GM21526 (cell line): Measurements from ENCODE around the gene HIKESHI.
"Not testable (repeated sequence)": the region's sequence is repeated elsewhere in the genome, so short reads cannot be mapped to it uniquely, and the experiment has no call there.

Experiments used
- ATAC-seq: cut with Tn5 transposase; IDR thresholded peaks from one replicate; pipeline ENCODE4 v1.9.1; 2021; ENCODE audit warnings: moderate library complexity; ENCODE audit not compliant: unreplicated experiment, low FRiP score

HIKESHI gene, protein sequence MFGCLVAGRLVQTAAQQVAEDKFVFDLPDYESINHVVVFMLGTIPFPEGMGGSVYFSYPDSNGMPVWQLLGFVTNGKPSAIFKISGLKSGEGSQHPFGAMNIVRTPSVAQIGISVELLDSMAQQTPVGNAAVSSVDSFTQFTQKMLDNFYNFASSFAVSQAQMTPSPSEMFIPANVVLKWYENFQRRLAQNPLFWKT

DNA sequence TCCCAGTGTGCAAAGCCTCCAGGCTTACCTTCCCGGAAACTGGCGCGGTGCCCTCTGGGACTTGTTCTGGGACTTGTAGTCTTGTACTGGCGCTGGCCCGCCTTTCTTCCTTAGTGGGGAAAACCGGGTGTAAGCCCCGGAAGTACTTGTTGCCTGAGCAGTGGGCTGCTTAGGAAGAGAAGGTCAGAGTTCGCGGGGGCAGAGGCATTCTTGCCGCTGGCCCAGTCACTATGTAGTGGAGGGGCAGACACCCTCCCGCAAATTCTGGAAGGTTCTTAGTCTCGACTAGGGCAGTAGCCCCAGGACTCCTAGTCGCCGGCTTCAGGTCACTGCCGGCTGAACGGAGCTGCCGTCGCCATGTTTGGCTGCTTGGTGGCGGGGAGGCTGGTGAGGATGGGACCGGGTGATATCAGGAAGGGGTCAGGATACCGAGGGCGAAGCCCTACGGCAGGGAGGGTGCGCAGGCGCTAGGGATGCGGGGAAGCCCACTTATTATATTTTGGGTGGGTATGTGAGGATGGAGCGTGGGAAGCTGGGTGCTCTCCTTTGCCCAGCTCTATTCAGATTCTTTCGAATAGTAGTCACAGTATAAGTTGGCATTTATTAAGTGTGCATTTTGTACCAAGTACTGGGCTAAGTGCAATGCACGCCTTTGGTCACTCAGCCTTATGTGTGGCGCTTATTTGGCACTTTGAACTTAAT, at the start of gene HIKESHI:
HIKESHI (plus strand) TSS at position 149 of the 702 bp plus-strand sequence; CDS start at position 358, 209 bp downstream.
- peak; percentile 97 for ATAC-seq

DNA sequence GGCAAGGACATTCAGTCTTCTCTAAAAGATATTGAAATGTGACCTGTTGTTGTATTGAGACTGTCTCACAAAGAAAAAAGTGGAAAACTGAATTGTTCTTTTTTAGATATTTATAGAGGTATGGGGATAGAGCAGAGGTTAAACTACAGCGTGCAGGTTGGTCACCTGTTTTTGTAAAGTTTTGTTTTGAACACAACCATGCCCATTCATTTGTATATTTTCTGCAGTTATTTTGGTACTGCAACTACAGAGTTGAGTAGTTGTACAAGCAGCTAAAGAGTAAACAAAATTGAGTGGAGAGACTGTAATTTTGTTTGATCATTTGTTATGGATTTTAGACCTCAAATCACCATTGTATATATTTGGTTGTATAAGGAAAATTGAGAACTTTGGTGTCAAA, 46.1 kb upstream of the HIKESHI start:
- peak; percentile 94 for ATAC-seq

DNA sequence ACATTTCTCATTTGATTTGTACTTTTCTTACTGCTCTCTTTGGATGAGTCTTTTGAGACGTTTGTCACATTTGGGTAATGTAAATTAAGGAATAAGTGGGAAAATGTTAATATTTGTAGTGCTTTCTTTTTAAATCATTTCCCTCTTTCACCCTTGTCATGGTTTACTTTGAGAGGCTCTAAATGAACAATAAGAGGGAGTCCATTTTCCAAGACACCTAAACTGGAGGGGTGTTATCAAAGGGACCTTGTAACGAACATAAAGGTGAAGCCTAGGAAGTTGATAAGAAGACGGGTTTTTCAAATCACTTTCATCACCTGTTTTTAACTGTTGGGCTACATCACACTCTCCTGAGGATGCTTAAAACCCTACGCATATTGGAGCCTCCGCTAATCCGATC, 45.4 kb upstream of the HIKESHI start:
- no peak for ATAC-seq

DNA sequence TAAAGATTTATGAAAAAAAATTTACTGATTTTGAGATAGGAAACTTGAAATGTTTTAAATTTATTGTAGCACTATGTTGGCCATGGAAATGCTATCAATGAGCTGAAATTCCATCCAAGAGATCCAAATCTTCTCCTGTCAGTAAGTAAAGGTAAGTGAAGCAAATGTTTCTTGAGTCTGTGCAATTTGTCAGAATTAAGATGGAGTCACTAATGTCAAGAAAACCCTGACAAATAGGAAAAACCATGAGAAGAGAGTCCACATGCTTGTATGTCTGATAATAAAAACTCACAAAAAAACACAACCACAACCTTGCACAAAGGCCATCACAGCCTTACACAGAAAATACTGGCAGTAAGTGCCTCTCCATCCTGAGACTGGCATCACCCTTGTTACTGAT, 44.6 kb upstream of the HIKESHI start:
- no peak for ATAC-seq

DNA sequence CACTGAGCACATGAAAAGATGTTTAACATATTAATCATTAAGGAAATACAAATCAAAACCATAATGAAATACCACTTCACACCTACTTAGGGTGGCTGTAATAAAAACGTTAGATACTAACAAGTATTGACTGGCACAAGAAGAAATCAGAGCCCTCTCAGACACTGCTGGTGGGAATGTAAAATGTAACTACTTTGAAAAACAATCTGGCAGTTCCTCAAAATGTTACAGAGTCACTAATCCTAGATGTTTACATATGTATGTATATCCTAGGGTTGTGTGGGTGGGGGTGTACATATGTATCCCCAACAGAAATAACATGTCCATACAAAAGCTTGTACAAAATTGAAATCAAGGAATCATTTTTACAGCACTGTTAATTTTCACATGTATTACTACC, 42.3 kb upstream of the HIKESHI start:
- ATAC-seq: no peak

DNA sequence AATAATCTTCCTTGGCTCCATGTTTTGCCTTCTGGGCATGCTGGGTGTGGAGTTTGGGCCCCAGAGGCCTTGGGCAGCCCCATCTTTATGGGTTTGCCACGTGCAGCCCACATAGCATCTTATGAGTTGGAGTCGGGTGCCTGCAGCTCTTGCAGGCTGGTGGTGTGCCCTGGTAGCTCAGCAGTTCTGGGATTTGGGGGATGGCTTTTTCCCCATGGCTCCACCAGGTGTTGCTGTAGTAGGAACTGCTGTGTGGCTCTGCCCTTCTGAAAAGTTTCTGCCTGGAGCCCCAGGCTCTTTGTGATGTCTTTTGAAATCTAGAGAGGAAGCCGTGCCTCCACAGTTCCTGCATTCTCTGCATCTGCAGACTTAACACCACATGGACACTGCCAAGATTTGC, 40.7 kb upstream of the HIKESHI start:
- ATAC-seq: no peak

DNA sequence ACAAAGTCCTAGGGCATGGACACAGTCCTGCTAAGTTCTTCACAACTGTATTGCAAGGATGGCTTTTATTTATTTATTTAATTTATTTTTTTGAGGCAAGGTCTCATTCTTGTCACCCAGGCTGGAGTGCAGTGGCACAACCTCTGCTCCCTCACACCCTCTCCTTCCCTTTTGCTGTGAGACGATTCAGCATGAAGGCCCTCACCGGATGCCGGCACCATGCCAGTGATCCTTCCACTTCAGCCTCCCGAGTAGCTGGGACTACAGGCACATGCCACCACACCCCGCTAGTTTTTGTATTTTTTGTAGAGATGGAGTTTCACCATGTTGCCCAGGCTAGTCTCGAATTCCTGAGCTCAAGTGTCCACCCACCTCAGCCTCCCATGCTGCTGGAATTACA, 39.7 kb upstream of the HIKESHI start:
- no peak for ATAC-seq

DNA sequence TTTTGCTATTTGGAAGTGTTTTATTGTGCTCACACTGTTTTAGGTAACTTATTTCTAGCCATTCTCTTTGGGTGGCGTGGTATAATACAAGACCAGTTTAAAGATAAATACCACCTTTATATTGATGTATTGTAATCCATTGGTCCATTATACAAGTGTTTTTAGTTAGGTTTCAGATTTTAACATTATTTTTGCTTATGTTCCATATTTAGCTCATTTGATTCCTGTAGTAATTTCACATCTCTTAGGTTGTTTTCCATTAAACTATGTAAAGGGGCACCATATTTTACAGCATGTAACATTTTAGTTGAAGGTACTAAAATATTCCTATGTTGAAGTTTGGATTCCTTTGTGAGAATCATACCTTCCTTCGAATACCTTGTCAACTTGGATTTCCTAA, 37.4 kb upstream of the HIKESHI start:
- no peak for ATAC-seq

DNA sequence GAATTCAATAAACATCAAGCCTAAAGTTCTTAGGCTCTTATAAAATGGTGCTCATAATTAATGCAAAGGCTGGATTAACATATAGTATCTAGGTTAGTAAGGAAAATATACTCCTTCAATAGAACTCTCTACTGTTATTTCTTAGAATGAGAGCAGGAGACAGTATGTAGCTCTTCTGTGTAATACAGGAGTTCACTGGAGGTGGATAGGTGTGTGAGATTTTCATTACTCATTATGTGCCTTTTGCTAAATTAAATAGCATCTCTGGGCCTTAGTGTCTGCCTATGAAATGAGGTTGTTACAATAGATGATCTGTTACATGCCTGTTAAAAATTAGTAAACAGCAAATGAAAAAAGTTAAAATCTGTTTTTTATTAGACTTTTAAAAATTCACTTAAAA, 36.8 kb upstream of the HIKESHI start:
- no peak for ATAC-seq

DNA sequence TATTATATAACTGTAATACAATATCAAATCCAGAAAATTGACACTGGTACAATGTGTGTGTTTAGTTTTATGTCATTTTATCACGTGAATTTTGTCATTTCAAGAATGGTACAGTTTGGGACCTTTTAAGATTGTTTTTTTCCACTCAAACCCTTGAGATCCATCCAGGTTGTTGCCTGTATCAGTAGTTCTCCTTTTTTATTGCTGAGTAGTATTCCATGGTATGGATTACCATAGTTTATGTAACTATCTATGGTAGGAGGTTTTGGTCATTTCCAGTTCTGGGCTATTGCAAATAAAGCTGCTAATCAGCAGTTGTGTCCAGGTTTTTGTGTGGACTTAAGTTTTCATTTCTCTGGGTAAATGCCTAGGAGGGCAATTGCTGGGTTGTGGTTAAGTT, 32.4 kb upstream of the HIKESHI start:
- no peak for ATAC-seq

DNA sequence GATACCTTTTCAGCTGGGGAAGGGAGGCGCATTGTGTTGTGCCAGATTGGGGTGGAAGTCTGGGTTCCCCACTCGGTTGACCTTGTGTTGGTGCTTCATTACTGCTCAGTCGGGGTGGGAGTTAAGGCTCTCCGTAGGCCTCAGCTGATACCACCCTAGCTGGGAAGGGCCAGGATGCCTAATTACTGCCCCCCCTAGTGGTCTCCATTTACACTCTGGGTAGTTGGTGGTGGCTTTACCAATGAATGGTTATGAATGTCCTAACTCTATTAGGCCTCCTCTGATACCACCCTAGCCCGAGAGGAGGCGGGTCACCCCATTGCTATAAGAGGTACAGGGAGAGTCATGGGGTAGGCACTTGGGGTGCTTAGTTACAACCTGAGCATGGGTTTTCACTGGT, 27.5 kb upstream of the HIKESHI start:
- ATAC-seq: no peak

DNA sequence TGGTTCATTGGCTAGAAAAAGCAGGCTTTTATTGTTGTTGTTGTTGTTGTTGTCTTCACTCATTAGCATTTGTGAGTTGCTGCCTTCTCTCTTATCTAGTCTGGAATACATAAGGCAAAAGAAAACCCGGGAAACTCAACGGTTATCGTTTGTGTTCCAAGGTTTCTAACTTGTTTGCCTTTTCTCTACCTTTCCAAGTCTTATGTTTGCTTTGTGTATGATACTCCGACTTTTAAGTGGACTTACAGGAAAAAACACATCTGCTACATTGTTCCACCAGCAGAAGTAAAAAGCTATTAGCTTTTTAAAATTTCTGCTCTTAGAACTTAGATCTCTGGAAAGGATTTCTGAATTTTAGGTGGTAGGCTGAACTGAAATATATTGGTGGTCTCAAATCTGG, 27.0 kb upstream of the HIKESHI start:
- no peak for ATAC-seq

DNA sequence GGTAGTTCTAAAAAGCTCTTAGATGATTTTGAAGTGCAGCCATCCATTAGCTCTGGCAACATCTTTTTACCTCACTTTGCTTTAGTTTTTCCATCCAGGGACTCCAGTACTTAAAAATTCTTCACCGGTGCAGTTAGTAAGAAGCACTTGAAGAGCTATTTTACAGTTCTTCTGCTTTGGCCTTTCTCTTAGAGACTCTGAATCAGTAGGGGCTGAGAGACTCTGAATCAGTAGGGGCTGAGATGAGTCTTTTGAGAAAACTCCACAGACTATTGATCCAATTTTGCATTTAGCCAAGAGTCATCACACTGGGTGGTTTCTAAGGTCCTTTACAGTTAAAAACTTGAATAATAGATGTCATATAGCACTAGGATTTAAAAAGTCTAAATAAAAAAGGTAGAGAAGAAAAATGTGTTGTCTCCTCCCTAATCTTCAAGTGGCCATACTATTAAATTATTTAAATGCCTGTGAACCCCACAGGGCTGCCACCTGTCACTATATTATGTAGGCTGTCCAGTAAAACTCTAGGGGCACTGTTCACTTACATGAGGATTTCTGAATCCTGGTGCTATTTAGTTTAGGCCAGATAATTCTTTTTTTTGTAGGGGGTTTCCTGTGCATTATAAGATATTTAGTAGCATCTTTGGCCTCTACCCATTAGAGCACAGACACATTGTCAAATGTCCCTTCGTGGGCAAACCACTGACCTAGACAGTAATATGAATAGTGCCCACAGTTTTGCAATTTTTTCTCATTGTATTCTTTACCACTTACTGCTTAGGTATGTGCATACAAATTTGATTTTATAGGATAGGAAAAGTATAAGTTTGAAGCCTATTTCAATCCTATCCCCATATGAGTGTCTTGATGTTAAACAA, 26.3 kb upstream of the HIKESHI start:
- ATAC-seq: no peak

DNA sequence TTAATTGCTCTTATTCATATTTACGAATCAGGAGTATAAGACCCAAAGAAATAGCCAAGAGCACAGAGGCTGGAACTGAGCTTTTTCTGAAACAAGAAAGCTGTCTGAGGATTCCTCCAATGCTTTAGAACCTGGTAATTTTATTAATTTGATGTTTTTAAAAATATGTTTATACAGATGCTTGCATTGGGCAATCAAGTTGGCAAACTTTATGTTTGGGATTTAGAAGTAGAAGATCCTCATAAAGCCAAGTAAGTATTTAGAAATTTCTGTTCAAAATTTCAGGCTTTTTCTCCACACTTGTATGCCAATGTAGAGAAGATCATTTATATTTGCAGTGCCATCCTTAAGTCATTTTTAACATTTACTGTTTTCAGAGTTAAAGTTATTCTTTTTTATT, 24.3 kb upstream of the HIKESHI start:
- ATAC-seq: no peak

DNA sequence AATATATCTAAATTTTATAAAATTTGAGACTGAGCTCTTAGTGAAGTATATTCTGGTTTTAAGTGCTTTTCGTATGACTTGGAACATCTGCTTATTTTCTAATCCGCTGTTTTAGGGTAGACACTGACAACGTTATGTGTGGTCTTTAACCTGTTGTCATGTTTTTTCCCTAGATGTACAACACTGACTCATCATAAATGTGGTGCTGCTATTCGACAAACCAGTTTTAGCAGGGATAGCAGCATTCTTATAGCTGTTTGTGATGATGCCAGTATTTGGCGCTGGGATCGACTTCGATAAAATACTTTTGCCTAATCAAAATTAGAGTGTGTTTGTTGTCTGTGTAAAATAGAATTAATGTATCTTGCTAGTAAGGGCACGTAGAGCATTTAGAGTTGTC, 23.8 kb upstream of the HIKESHI start:
- no peak for ATAC-seq

DNA sequence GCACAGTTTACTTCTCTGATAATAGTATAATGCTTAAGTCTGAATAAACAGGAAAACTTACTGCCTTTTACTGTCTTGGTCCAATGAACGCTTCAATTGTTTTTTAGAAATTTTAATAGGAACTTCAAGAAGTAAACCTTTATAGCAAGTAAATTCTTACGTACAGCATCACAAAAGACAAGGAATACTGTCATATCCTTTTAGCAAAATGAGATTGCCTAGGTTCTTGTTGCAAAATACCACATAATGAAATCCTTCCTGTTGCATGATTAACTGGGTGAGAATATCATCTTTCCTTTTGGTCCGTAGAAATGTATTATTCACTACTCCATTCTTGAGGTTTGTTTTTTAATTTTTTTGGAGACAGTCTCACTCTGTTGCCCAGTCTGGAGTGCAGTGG, 22.3 kb upstream of the HIKESHI start:
- ATAC-seq: no peak

DNA sequence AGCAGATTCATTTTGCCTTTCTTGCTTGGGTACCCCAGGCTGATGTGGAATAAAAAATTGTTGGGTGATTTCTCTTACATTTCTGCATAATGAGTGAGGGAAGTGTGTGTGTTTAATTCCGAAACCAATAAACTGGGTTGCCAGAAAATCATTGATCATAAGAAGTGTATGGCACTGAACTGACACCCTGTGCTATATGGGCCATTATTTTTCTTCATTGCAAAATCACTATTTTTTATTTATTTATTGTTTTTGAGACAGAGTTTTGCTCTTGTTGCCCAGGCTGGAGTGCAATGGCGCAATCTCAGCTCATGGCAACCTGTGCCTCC, 14.6 kb upstream of the HIKESHI start:
- peak; percentile 7 for ATAC-seq

DNA sequence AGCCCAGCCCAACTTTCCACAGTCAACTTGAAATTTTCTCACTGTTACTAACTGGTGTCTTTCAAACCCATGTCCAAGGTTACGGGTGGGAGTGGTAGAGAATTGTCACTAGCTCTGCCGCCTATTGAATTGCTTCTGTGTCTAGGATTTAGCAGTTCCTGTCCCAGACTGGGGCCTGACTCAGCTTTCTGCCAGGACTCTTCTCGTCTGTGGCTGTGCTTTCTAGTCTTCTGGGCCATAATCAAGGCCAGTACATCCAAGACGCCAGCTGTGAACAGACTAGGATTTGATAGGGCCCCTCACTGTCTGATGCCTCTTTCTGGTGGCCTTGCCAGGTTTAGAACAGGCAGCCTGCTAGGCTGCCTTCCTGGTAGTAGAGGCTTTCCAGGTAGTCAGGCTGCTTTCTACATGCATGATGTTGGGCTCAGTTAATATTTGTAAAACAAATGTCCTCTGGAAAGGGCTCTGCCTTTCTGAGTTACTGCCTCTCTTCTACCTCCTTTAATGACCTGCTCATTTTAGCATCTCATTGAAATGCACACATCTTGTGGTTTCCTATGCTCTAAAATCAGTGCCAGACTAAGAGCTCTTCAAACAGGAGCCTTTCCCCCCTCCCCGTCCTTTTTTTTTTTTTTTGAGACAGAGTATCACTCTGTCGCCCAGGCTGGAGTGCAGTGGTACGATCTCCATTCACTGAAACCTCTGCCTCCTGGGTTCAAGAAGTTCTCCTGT, 13.1 kb upstream of the HIKESHI start:
- ATAC-seq: no peak

DNA sequence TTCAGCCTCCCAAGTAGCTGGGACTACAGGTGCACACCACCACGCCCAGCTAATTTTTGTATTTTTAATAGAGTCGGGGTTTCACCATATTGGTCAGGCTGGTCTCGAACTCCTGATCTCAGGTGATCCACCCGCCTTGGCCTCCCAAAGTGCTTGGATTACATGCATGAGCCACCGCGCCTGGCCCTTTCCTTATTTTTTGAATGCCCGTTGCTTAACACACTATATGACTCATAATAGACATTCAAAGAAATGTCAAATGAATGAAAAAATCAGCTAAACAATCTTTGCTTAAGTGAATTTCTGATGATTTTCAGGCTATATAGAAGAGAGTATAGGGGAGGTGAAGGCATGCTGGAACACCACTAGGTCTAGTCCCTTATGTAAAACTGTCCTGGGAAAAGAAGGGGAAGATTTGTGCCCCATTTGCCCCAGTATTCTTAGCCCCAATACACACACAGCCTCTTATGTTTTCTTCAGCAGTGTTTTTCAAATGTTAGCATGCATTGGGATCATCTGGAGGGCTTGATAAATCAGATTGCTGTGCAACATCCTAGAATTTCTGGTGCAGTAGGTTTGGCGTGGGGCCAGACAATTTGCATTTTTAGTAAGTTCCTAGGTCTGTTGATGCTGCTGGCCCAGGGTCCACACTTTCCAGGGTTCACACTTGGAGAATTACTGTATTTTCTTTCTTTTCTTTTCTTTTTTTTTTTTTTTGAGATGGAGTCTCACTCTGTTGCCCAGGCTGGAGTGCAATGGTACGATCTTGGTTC, 12.3 kb upstream of the HIKESHI start:
- not testable (repeated sequence) for ATAC-seq
